Keratinocyte (primary cell): ENCODE data around the gene KCNMA1.

ENCODE experiments used
- EZH2 ChIP-seq: IDR thresholded peaks from one replicate; pipeline ENCODE4 v1.6.1; 2012; ENCODE audit warnings: inconsistent platforms, mild to moderate bottlenecking, low read length, moderate library complexity
- TF ChIP-seq, protein P1 (sequence below), 3 experiments: IDR thresholded peaks in 1 of 3; conservative IDR thresholded peaks in 1 of 3; optimal IDR thresholded peaks in 1 of 3; 2 replicates in 2 of 3; 3 replicates in 1 of 3; pipeline versions ENCODE3 to v1.5.1; 2011; ENCODE audit warnings: low read length in 3 of 3, mild to moderate bottlenecking in 3 of 3, moderate library complexity in 2 of 3, control low read depth in 1 of 3, inconsistent platforms in 1 of 3; ENCODE audit not compliant: insufficient read depth in 2 of 3; ENCODE audit errors: extremely low read depth in 1 of 3

GRCh38 chr10:77564731-77565589, 72.6 kb downstream of the KCNMA1 start:
- TF ChIP-seq, protein P1, sequence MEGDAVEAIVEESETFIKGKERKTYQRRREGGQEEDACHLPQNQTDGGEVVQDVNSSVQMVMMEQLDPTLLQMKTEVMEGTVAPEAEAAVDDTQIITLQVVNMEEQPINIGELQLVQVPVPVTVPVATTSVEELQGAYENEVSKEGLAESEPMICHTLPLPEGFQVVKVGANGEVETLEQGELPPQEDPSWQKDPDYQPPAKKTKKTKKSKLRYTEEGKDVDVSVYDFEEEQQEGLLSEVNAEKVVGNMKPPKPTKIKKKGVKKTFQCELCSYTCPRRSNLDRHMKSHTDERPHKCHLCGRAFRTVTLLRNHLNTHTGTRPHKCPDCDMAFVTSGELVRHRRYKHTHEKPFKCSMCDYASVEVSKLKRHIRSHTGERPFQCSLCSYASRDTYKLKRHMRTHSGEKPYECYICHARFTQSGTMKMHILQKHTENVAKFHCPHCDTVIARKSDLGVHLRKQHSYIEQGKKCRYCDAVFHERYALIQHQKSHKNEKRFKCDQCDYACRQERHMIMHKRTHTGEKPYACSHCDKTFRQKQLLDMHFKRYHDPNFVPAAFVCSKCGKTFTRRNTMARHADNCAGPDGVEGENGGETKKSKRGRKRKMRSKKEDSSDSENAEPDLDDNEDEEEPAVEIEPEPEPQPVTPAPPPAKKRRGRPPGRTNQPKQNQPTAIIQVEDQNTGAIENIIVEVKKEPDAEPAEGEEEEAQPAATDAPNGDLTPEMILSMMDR (optimal IDR thresholded peaks at IDR 0.05 in 1 of 3, IDR thresholded peaks at IDR 0.05 in 1 of 3, conservative IDR thresholded peaks at IDR 0.05 in 1 of 3; ENCODE audit: extremely low read depth in 1 of 3, insufficient read depth in 2 of 3, low read length in 3 of 3), result no peak
- TF ChIP-seq EZH2, result no peak
